Ishikawa (cell line): Measurements from ENCODE around the gene CBX1.

Experiments
- CEBPB ChIP-seq: IDR thresholded peaks from 2 replicates; pipeline ENCODE4 v1.6.1; 2012
- CREB1 ChIP-seq: IDR thresholded peaks from 2 replicates; pipeline ENCODE4 v1.6.1; 2012; ENCODE audit warnings: low read depth
- EGR1 ChIP-seq: IDR thresholded peaks from 2 replicates; pipeline ENCODE4 v1.6.1; 2012
- EP300 ChIP-seq: IDR thresholded peaks from 2 replicates; pipeline ENCODE4 v1.6.1; 2012; ENCODE audit warnings: borderline replicate concordance
- FOXM1 ChIP-seq: IDR thresholded peaks from 2 replicates; pipeline ENCODE4 v1.6.1; 2012; ENCODE audit warnings: low read depth, borderline replicate concordance
- NFIC ChIP-seq: IDR thresholded peaks from 2 replicates; pipeline ENCODE4 v1.6.1; 2012
- RAD21 ChIP-seq: IDR thresholded peaks from 2 replicates; pipeline ENCODE4 v1.6.1; 2012; ENCODE audit warnings: low read depth
- TAF1 ChIP-seq: IDR thresholded peaks from 2 replicates; pipeline ENCODE4 v1.6.1; 2012; ENCODE audit warnings: low read depth, mild to moderate bottlenecking
- TCF12 ChIP-seq: IDR thresholded peaks from 2 replicates; pipeline ENCODE4 v1.6.1; 2012; ENCODE audit warnings: low read depth
- TEAD4 ChIP-seq: IDR thresholded peaks from 2 replicates; pipeline ENCODE4 v1.6.1; 2012
- YY1 ChIP-seq: IDR thresholded peaks from 2 replicates; pipeline ENCODE4 v1.6.1; 2012; ENCODE audit warnings: low read depth
- ZBTB7A ChIP-seq: IDR thresholded peaks from 2 replicates; pipeline ENCODE4 v1.6.1; 2012; ENCODE audit warnings: low read depth
- TF ChIP-seq, protein P1 (sequence below): IDR thresholded peaks from 2 replicates; pipeline ENCODE4 v1.6.1; 2012; ENCODE audit warnings: low read depth, mild to moderate bottlenecking
- TF ChIP-seq, protein P2 (sequence below): IDR thresholded peaks from 2 replicates; pipeline ENCODE4 v1.6.1; 2012
- TF ChIP-seq, protein P3 (sequence below): IDR thresholded peaks from 2 replicates; pipeline ENCODE4 v1.6.1; 2012

CBX1 gene

DNA sequence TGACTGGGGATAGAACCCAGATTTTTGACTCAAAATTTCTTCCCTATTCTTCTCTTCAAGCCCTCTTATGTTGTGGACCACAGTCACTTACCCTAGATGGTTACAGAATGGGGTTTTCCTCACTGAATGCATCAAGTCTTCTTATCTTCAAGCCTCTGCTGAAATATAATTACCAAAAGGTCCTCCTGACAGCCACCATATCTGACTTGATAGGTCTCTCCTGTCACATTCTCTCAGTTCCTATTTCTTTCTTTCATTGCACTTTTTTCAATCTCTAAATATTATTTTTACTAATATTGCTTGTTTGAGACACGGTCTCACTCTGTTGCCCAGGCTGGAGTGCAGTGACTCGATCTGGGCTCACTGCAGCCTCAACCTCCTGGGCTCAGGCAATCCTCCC, 62.6 kb downstream of the CBX1 start:
- TF ChIP-seq CEBPB: no peak
- no peak for TF ChIP-seq TEAD4
- no peak for TF ChIP-seq FOXM1
- TF ChIP-seq EP300: no peak
- TF ChIP-seq CREB1: no peak
- TF ChIP-seq, protein P1, sequence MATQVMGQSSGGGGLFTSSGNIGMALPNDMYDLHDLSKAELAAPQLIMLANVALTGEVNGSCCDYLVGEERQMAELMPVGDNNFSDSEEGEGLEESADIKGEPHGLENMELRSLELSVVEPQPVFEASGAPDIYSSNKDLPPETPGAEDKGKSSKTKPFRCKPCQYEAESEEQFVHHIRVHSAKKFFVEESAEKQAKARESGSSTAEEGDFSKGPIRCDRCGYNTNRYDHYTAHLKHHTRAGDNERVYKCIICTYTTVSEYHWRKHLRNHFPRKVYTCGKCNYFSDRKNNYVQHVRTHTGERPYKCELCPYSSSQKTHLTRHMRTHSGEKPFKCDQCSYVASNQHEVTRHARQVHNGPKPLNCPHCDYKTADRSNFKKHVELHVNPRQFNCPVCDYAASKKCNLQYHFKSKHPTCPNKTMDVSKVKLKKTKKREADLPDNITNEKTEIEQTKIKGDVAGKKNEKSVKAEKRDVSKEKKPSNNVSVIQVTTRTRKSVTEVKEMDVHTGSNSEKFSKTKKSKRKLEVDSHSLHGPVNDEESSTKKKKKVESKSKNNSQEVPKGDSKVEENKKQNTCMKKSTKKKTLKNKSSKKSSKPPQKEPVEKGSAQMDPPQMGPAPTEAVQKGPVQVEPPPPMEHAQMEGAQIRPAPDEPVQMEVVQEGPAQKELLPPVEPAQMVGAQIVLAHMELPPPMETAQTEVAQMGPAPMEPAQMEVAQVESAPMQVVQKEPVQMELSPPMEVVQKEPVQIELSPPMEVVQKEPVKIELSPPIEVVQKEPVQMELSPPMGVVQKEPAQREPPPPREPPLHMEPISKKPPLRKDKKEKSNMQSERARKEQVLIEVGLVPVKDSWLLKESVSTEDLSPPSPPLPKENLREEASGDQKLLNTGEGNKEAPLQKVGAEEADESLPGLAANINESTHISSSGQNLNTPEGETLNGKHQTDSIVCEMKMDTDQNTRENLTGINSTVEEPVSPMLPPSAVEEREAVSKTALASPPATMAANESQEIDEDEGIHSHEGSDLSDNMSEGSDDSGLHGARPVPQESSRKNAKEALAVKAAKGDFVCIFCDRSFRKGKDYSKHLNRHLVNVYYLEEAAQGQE: no peak
- TF ChIP-seq RAD21: no peak
- TF ChIP-seq TAF1: no peak

DNA sequence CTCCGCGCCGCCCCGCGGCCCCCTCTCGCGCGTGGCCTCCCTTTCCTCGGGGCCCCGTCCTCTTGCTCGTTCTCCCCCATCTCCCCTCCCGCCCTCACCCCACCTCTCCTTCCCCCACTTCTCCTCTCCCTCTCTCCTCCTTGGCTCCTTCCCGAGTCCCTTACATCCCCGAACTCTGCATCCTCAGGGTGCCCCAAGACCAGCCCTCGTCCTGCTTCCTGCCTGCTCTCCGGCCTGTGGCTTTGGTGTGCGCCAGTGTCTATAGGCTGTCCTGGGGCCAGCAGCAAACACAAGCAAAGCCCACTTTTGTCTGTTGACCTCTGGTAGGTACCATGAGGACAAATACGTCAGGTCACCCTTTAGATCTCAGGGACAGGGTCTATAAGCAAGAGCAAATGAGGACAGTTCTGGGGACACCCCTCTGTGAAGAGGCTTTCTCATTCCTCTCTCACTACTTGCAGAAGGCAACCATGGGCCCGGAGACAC, 63.4 kb downstream of the CBX1 start:
- TF ChIP-seq, protein P2, sequence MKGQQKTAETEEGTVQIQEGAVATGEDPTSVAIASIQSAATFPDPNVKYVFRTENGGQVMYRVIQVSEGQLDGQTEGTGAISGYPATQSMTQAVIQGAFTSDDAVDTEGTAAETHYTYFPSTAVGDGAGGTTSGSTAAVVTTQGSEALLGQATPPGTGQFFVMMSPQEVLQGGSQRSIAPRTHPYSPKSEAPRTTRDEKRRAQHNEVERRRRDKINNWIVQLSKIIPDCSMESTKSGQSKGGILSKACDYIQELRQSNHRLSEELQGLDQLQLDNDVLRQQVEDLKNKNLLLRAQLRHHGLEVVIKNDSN: no peak
- TF ChIP-seq, protein P3, sequence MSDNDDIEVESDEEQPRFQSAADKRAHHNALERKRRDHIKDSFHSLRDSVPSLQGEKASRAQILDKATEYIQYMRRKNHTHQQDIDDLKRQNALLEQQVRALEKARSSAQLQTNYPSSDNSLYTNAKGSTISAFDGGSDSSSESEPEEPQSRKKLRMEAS: no peak
- TF ChIP-seq CREB1 (no peak), NFIC (no peak), RAD21 (no peak), TCF12 (no peak), TAF1 (no peak), EP300 (no peak), CEBPB (no peak), EGR1 (no peak), YY1 (no peak), ZBTB7A (no peak), FOXM1 (no peak), TEAD4 (no peak)
- TF ChIP-seq, protein P1: no peak

DNA sequence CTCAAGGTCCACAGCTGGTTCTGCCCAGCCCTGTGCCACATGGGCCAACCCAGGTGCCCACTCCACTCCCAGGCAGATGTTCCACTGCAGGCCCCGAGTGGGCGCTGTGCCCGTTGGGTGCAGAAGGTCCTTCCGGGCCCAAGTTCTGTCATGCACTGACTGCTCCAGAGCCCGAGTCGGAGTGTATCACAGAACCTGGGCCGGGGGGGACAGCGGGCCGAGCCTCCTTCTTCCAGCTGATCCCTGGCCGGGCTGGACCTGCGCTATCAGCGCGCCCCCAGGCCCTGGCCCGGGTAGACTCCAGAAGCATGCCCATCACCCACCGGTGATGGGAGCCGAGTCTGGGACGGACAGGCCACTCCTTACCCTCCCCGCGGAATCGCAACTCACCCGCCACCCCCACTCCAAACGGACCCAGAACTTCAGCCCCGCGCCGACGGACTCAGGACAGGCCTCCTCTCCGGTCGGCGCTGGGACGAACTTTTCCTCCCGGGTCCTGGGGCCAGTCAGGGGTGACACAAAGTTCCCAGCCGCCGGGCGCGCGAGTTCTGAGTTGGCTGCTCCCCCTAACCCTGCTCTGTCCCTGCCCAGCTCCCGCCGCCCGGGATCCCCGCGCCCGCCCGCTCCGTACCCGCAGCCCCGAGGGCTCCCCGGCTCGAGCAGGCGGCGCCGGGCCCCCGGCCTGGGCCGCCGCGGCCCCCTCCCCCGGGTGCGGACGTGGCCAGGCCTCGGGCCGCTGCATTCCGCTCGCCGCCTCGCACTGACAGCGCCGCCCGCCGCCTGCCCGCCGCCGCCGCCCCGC, 64.0 kb downstream of the CBX1 start, which contains the start of gene COPZ2:
COPZ2 (minus strand) TSS at position 762 of the 802 bp plus-strand sequence; CDS start at position 742, 20 bp downstream.
- TF ChIP-seq TCF12 (no peak), EP300 (no peak), TEAD4 (no peak)
- TF ChIP-seq, protein P2: no peak

DNA sequence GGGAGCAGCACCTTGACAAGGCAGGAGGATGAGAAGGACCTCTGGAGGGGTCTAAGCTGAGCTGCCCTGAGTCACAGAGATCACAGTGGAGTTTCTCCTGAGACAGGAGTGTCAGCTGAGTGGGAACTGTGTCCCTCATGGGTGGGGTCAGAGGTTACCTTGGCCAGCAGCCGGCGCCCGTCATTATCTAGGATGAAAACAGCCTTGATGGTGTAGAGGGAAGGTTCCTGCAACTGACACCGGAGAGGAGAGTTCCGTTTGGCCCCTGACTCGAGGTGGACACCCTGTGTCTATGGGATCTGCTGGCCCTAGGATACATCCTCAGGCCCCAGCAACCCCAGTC, 64.6 kb downstream of the CBX1 start:
- TF ChIP-seq, protein P1: no peak
- TF ChIP-seq CREB1: no peak
- TF ChIP-seq EGR1: no peak
- TF ChIP-seq RAD21: no peak
- TF ChIP-seq ZBTB7A: no peak
- TF ChIP-seq FOXM1: no peak
- no peak for TF ChIP-seq TAF1
- TF ChIP-seq NFIC: no peak
- no peak for TF ChIP-seq CEBPB
- TF ChIP-seq, protein P2: no peak
- TF ChIP-seq EP300: no peak
- TF ChIP-seq YY1: no peak
